Fibroblast of gingiva (primary cell): Measurements from ENCODE around the gene PCDHA1.

Experiments used
- DNase-seq: peaks from one replicate; pipeline ENCODE4 v3.0.0-alpha.2; 2011; ENCODE audit warnings: low read depth

Gene PCDHA1

DNA sequence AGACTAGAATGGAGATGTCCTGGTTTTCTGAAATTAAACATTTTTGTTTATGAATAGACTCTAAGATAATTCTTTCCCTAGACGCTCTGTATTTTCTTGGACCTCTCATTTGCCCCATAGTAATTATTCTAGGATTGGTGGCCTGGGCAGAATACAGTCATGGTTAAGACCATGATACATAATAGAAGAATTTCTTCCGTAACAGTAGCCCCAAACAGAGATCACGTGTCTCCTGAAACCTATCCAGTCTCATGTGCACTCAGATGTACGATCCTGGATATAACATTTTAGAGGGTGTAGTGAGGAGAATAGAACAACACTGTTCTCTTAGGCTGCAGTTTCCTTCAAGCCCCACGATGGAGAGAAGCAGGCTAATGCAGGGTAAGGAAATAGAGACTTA lies 202.7 kb downstream of the PCDHA1 start:
- no peak for DNase-seq

DNA sequence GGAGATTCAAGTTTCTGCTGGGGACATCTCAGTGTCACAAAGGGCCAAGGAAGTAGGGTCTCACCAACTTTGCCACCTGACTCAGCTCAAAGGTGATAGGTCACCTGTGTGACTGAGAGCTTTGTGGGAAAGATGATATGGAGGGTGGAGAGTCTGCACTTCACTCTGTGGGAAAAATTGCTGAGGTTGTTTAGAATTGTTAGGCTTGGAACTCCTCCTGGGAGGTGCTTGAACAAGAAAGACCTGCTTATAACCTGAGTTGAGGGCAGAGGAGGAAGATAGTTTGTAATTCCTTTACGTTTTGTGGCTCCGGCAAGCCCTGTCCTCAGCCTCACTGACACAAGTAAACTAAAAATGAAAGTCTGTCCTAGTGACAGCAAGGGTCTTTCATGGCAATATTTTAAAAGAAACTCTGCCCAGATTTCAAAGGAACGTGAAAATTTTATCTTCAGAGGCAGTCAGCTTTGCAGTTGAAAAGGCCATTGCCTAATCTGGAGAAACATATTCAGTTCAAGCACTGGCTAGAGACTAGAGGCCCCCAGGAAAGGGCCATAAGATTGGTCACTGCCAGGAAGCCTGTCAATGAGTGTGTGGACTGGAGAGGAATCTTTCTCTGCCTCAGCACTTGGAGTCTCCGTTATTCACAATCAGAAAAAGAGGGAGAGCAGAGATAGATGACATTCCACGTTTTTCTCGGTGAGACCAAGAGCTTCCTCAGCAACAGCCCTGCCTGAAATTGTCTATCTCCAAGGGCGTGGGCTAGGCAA lies 203.5 kb downstream of the PCDHA1 start:
- DNase-seq: no peak

DNA sequence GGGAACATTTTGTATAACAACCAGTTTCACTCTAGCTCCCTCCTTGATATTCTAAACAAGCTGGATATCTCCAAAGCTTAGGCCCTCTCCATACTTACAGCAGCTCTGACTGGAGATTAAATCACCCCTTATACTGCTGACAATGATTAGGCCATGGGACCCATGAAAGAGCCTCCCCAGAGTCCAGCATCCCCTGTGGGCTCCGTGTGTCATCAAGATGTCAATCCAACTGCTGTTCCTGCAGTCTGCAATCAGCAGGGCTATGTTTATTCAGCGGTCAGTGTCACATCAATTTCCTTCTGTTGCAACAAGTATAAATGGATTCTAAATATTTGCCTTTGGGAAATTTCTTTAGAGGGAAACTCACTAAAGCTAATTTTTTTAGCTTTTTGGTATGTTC lies 206.9 kb downstream of the PCDHA1 start:
- DNase-seq: no peak

DNA sequence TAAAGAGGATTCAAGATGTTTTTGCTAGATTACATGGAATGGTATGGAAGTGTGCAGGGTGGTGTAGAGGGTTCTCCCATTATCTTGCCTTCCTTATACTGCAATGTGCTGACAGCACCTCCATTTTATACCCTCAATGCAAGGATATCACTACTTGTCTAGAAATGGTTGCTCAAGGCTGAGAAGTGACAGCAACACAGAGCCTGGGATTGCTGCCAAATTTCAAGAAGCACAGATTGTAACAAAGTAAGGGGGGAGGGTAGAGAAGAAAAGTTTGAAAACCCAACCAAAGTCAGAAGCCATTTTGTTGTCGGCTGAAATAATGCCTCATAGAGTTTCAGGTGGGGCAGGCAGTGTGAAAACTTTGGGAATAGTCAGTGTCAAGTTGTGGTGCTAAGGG lies 210.1 kb downstream of the PCDHA1 start:
- DNase-seq: no peak

- DNase-seq: no peak
Measured at GRCh38 chr5:140998921-140999410, 213.0 kb downstream of the PCDHA1 start.

DNA sequence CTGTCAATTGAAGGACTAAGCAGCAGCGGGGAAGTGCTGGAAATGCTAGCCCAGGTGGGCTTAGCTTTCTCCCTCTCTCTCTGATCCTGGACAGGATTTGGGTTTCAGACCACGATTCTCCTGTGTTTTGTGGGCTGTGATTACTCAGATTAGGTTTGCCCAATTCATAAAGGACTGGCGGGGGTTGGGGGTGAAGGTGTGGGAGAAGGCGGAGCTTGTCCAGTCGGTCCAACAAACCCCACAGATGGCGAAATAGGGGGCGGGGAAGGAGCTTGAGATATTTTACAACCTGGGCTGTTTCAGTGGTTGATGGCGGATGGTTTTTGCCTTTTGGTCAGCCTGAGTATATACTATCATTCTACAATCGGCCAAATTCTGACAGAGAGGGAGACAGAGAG lies 215.5 kb downstream of the PCDHA1 start:
- DNase-seq: no peak

DNA sequence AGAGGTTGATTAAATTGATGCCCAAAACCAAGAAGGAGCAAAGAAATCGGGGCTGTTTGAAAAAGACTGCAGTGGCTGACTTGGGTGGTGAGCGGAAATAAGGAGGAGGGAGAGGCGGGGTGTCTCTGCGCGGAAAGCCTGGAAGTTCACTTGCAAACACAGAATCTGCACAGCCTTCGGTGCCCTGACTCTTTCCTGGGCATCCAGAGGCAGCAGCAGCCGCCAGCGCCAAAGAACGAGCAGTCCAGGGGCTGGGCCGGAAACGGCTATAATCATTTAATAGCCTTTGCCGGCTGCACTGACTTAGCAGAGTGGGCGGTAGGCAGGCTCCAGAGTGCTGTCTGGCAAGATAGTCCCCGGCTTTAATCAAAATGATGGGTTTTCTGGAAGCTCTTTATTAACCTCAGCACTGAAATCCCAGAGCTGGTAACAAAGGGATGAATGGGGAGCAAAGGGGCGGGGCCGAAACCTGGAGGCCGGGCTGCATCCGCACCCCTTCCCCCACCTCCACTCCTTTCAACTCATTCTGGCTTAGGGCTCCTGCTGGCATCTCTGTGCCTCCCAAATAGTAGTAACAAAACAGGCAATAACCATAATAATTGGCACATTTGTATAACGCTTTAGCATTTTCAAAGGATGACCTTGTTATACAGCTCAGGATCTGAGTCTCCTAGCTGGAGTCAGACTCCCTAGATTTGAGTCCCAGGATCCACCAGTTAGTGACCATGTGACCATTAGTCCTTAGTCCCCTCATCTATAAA lies 216.1 kb downstream of the PCDHA1 start:
- DNase-seq: no peak

GRCh38 chr5:141002605-141002965 lies 216.6 kb downstream of the PCDHA1 start:
- DNase-seq: no peak

DNA sequence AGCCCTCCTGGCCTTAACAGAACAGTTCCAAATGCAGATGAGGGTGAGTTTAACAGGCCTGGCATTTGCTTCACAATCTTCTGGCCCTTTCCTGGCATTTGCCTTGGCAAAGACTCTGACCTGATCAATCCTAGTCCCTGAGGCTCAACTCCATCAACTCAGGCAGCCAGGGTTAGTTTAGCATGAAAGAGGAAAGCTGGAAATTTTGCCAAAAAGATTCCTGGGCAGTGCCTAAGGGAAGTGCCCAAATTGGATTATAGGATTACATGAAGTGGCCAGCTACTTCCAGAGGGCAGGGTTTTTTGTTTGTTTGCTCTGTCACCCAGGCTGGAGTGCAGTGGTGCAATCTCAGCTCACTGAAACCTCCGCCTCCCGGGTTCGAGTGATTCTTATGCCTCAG lies 217.1 kb downstream of the PCDHA1 start:
- DNase-seq: no peak

- DNase-seq: no peak
Measured at GRCh38 chr5:141003791-141004611, 218.1 kb downstream of the PCDHA1 start.

DNA sequence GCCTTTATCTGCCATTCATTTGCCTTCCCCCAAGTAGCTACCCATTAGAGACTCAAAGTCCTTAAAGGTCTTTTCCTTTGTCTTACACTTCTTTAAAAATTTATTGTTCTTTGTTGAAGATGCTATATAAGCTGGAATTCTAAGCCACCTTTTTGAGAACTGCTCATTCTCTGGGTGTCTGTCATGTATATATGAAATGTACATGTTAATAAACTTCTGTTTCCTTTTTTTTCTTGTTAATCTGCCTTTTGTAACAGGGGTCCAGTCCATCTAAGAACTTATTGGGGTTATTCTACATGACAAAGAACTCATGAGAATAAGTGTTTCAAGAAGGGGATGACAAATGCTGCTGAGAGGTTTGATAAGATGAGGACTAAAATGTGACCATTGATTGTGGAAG lies 221.9 kb downstream of the PCDHA1 start:
- no peak for DNase-seq

DNA sequence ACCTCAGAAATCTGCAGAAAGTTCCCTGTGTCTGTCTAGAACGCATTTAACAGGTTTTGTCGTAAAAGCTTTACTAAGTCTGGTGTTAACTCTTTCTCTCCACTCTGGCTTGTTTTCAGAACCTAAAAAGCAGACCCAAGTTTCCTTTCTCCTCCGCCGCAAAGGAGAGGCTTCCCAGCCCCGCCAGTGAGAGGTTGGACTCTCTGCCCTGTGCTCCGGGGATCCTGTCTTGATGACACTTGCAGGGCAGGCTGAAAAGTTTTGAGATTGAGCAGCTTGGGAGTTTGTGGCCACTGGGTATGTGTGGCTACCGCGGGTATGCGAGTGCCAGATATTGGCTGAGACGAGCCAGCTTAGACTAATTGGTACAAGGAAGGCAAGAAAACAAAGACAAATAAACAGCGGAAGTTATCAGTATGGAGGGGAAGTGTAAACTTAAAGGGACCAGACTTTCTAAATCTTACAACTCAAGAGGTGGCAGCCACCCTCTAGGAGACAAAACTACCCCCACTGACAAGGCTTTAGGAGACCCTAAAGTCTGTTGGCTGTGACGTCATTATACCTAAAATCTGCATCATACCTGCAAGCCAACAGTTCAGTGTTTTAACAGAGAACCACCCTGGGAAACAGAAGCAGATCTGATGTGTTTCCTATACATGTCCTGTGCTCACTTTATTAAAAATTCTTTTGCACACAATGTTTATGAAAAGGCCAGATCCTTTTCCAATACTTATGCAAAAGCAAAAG lies 224.3 kb downstream of the PCDHA1 start:
- DNase-seq: no peak

- DNase-seq: no peak
Measured at GRCh38 chr5:141017943-141018342, 232.0 kb downstream of the PCDHA1 start.

DNA sequence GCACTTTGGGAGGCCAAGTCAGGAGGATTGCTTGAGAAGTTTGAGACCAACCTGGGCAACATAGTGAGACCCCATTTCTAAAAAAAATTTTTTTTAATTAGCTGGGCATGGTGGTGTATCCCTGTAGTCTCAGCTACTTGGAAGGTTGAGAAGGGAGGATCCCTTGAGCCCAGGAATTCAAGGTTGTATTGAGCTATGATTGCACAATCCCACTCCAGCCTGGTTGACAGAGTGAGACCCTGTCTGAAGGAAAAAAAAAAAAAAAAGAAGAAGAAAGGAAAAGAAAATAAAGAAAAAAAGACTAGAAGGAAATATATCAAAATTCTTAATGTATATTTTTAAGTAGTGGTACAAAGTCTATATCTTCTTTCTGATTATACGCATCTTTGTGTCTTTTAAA lies 236.4 kb downstream of the PCDHA1 start:
- no peak for DNase-seq

- no peak for DNase-seq
Measured at GRCh38 chr5:141031006-141031405, 245.1 kb downstream of the PCDHA1 start.

- DNase-seq: no peak
Measured at GRCh38 chr5:141032626-141033025, 246.7 kb downstream of the PCDHA1 start.

GRCh38 chr5:141039061-141039460 lies 253.1 kb downstream of the PCDHA1 start:
- DNase-seq: no peak

GRCh38 chr5:141039517-141039916 lies 253.6 kb downstream of the PCDHA1 start:
- no peak for DNase-seq

GRCh38 chr5:141040093-141040770 lies 254.3 kb downstream of the PCDHA1 start:
- no peak for DNase-seq

GRCh38 chr5:141040771-141041426 lies 255.0 kb downstream of the PCDHA1 start:
- no peak for DNase-seq

DNA sequence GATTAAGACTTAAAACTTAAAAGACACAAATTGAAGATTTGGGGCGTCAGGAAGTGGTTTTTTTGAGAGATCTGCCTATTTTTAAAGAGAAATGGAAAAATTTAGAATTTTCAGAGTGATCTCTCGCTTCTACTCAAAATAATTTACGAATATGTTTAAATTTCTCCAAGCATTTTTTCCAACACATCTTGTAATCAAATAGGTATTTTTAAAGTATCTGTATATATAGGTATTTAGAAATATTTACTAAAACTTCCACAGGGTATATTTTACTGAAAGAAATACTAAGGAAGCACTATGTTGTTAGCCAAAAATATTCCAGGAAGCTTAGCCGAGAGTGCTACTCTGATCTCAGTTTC lies 255.5 kb downstream of the PCDHA1 start:
- no peak for DNase-seq
